ENCODE data around the gene ATP6V1C2. TPM values are rescaled to one million over a fixed set of nuclear protein-coding genes. Genes with fewer than 3 reads are reported as not detected.

ATP6V1C2 gene
- total and polyA plus RNA-seq, 8 donors, result 0.10 to 4.0 (median 2.6) TPM

- Histone ChIP-seq H3K27me3 (no peaks in the 10 kb centered on the region), H3K36me3 (peaks cover 0 to 42% of the 10 kb centered on the region in 2 donors), H3K4me3 (no peak overlapping the region), H3K9me3 (no peaks in the 10 kb centered on the region), H3K4me1 (no peaks in the 10 kb centered on the region), H3K27ac (no peak overlapping the region)
- ATAC-seq (no peak), DNase-seq (peak in 1 of 4 donors; percentile 67)
- TF ChIP-seq CTCF (IDR thresholded peaks at IDR 0.05), result no peak
- intact Hi-C loops (cut with DNase I), result no loop called here
Observed at GRCh38 chr2:10775831-10776230, 54.4 kb downstream of the ATP6V1C2 start.

GRCh38 chr2:10776231-10776977, 55.0 kb downstream of the ATP6V1C2 start:
- H3K9me3 ChIP-seq, result no peaks in the 10 kb centered on the region
- H3K36me3 ChIP-seq, result peaks cover 0 to 48% of the 10 kb centered on the region in 2 donors
- TF ChIP-seq CTCF (IDR thresholded peaks at IDR 0.05), result no peak
- DNase-seq, result peak in 1 of 4 donors; percentile 74
- ATAC-seq, result no peak
- H3K27me3 ChIP-seq, result no peaks in the 10 kb centered on the region
- H3K4me1 ChIP-seq, result no peaks in the 10 kb centered on the region
- H3K27ac ChIP-seq, result no peak overlapping the region
- no peak overlapping the region for H3K4me3 ChIP-seq
- intact Hi-C loops (cut with DNase I), result no loop called here

- Histone ChIP-seq H3K27ac (no peak overlapping the region), H3K4me1 (no peaks in the 10 kb centered on the region), H3K27me3 (no peaks in the 10 kb centered on the region), H3K4me3 (no peak overlapping the region), H3K9me3 (no peaks in the 10 kb centered on the region), H3K36me3 (peaks cover 0 to 57% of the 10 kb centered on the region in 2 donors)
- DNase-seq, result peak in 1 of 4 donors; percentile 62
- no peak for TF ChIP-seq CTCF (IDR thresholded peaks at IDR 0.05)
- intact Hi-C loops (cut with DNase I), result no loop called here
- no peak for ATAC-seq
Observed at GRCh38 chr2:10777111-10777841, 55.8 kb downstream of the ATP6V1C2 start.

- no peak overlapping the region for H3K27ac ChIP-seq
- H3K36me3 ChIP-seq, result peaks cover 0 to 65% of the 10 kb centered on the region in 2 donors
- no peaks in the 10 kb centered on the region for H3K27me3 ChIP-seq
- DNase-seq, result peak in 1 of 4 donors; percentile 79
- no peak for ATAC-seq
- no peaks in the 10 kb centered on the region for H3K4me1 ChIP-seq
- intact Hi-C loops (cut with DNase I), result no loop called here
- no peaks in the 10 kb centered on the region for H3K9me3 ChIP-seq
- no peak for TF ChIP-seq CTCF (IDR thresholded peaks at IDR 0.05)
- no peak overlapping the region for H3K4me3 ChIP-seq
Observed at GRCh38 chr2:10777842-10778723, 56.7 kb downstream of the ATP6V1C2 start.
